HFFc6 (cell line): ENCODE results near the gene PREX1. TPM values are rescaled to one million over a fixed set of nuclear protein-coding genes. Genes with fewer than 3 reads are reported as not detected.

Experiments used
- DNase-seq: peaks from one replicate; pipeline ENCODE4 v3.0.0-alpha.2; 2018
- H3K27ac Mint-ChIP-seq: 2 replicates; pipeline ENCODE4 v1.8.0; 2020; ENCODE audit warnings: mild to moderate bottlenecking, mixed read lengths
- H3K27me3 Mint-ChIP-seq: 2 replicates; pipeline ENCODE4 v1.8.0; 2021; ENCODE audit warnings: mild to moderate bottlenecking, moderate library complexity, mixed read lengths; ENCODE audit not compliant: insufficient read depth
- H3K36me3 Mint-ChIP-seq: 2 replicates; pipeline ENCODE4 v1.8.0; 2021; ENCODE audit warnings: low read depth, mixed read lengths
- H3K4me1 Mint-ChIP-seq: 2 replicates; pipeline ENCODE4 v1.8.0; 2020; ENCODE audit warnings: low read depth, mixed read lengths
- H3K4me3 Mint-ChIP-seq: 2 replicates; pipeline ENCODE4 v1.8.0; 2020; ENCODE audit warnings: mild to moderate bottlenecking, moderate library complexity, mixed read lengths
- H3K9me3 Mint-ChIP-seq: 2 replicates; pipeline ENCODE4 v1.8.0; 2020; ENCODE audit warnings: mild to moderate bottlenecking, mixed read lengths
- CTCF ChIP-seq: fragments of 200-600 bp; sonication (generic); IDR thresholded peaks from 2 replicates; pipeline ENCODE4 v1.5.0; 2021; ENCODE audit warnings: antibody characterized with exemption, mild to moderate bottlenecking
- total RNA-seq, 6 experiments: library from RNA; stranded (reverse); fragmentation: NEBNext Ultra II Directional; extraction: Animal tissue kit (Norgen Biotek cat#: 25700); gene quantifications; 2 replicates in 1 of 6; 3 replicates in 5 of 6; pipeline ENCODE4 v1.2.3, GENCODE V29; 2021

Gene PREX1
- total RNA-seq, 6 experiments from 2014 or later = 1.8 to 4.1 (median 2.8) TPM

DNA sequence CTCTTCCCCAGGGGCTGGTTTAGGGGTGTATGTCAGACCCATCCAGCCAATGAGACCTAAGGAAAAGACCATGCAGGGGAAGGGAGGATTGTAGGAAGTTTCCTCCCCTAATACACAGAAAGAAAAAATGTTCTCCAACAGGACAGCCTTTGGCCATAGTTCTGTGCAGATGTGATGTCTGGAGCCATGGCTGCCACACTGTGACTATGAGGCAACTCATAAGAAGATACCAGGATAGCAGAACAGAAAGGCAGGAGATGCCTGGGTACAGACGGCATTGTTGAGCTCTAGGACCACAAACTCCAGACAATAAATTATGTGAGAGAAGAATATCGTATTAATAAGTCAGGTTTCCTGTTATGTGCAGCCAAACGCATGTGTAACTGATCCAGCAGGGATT lies 156.7 kb downstream of the PREX1 start:
- Mint-ChIP-seq H3K27me3 (peaks cover 11% of the 10 kb centered on the region), H3K4me3 (no peak overlapping the region), H3K9me3 (peaks cover 4% of the 10 kb centered on the region; the same call in 1 of the 2 replicates), H3K4me1 (0 out of 2 replicates have a peak, but pooled peaks cover 4% of the 10 kb centered on the region), H3K36me3 (0 out of 2 replicates have a peak, but pooled peaks cover 4% of the 10 kb centered on the region), H3K27ac (no peak overlapping the region)
- DNase-seq = no peak
- no peak for TF ChIP-seq CTCF

DNA sequence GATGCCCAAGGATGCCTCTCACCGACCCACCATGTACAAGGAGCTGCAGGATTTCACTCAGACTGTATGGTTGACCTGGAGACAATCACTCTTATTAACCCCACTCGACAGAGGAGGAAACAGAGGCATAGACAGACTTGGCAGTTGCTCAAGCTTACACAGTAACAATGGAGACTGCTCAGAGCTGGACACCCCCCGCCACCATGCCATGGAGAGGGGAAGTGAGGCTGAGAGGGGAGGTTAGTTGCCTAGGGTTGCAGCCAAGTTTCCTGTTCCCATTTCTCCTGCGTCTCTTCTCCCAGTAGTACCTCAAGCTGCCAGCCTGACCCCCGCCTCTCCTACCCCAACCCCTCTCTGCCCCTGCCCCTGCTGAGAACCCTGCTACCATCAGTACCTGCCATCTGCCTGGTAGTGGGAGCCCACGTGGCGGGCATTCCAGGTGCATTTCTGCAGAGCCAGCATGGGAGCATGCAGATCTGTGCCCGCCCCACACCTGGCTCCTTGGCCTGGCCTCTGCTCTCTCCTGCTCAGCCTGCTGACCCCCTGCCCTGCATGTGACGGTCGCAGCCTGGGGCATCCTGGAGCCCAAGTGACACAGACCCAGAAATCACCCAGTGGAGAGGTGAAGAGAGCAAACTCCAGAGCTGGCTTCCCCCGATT lies 157.7 kb downstream of the PREX1 start:
- Mint-ChIP-seq H3K36me3 (0 out of 2 replicates have a peak, but pooled peaks cover 4% of the 10 kb centered on the region), H3K4me1 (0 out of 2 replicates have a peak, but pooled peaks cover 4% of the 10 kb centered on the region), H3K27me3 (peaks cover 11% of the 10 kb centered on the region), H3K27ac (no peak overlapping the region), H3K9me3 (peaks cover 4% of the 10 kb centered on the region; the same call in 1 of the 2 replicates), H3K4me3 (no peak overlapping the region)
- no peak for DNase-seq
- no peak for TF ChIP-seq CTCF

DNA sequence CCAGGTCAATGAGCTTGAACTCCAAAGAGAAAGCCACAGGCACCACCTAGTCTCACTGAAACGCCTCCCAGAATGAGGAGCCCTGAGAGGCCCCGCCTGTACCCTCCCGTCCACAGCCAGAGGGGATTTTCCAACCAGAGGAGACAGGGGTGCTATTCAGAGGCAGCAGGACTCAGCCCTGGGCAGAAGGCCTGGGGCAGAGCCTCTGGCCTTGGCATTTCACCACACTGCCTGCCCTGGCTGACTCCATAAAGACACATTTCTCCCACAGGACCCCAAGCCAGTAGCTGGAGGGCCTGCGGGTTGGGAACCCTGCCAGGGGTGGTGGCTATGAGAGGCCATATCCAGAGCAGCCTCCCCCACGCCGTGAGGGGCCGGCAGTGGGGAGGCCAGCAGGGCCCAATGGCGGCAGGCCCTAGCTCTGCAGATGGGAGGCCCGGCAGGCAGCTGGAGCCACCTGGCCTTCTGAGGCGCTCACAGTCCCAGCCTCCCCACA lies 159.3 kb downstream of the PREX1 start:
- Mint-ChIP-seq H3K36me3 (0 out of 2 replicates have a peak, but pooled peaks cover 4% of the 10 kb centered on the region), H3K27me3 (peaks cover 9% of the 10 kb centered on the region), H3K4me1 (0 out of 2 replicates have a peak, but pooled peaks cover 4% of the 10 kb centered on the region), H3K4me3 (no peak overlapping the region), H3K9me3 (peaks cover 4% of the 10 kb centered on the region; the same call in 1 of the 2 replicates), H3K27ac (no peak overlapping the region)
- no peak for TF ChIP-seq CTCF
- no peak for DNase-seq

- Mint-ChIP-seq H3K9me3 (peaks cover 4% of the 10 kb centered on the region; the same call in 1 of the 2 replicates), H3K36me3 (0 out of 2 replicates have a peak, but pooled peaks cover 4% of the 10 kb centered on the region), H3K4me3 (no peak overlapping the region), H3K27me3 (peaks cover 9% of the 10 kb centered on the region), H3K4me1 (0 out of 2 replicates have a peak, but pooled peaks cover 4% of the 10 kb centered on the region), H3K27ac (no peak overlapping the region)
- DNase-seq = no peak
- no peak for TF ChIP-seq CTCF
Observed at GRCh38 chr20:48667889-48668413, 159.8 kb downstream of the PREX1 start.

DNA sequence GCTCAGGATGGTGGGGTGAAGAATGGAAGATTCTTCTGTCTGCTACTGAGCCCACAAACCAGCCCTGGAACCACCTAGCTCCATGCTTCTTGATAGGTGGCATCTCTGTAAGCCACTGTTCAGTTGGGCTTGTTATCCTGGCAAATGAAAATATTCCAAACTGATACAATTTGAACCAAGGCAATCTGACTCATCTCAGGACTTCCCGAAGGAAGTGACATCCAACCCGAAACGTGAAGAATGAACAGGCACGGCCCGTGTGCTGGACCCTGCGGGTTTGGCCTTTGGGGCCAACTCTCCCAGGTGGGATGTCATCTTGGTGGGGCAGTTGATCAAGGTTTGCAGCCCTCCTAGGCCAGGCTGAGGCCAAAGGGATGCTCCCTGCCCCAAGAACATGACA lies 160.3 kb downstream of the PREX1 start:
- Mint-ChIP-seq H3K9me3 (peaks cover 4% of the 10 kb centered on the region; the same call in 1 of the 2 replicates), H3K4me3 (no peak overlapping the region), H3K36me3 (0 out of 2 replicates have a peak, but pooled peaks cover 4% of the 10 kb centered on the region), H3K27me3 (peaks cover 6% of the 10 kb centered on the region), H3K4me1 (0 out of 2 replicates have a peak, but pooled peaks cover 4% of the 10 kb centered on the region), H3K27ac (no peak overlapping the region)
- no peak for DNase-seq
- TF ChIP-seq CTCF = no peak
